Endodermal cell (in vitro differentiated cells): Measurements from ENCODE around the gene ACAP3. TPM values are rescaled to one million over a fixed set of nuclear protein-coding genes. Genes with fewer than 3 reads are reported as not detected.
A peak's percentile ranks its signal among the peaks of the same experiment; 100 is the strongest.

Source experiments
- DNase-seq: peaks from one replicate; pipeline ENCODE4 v3.0.0-alpha.2; 2017
- H3K27ac ChIP-seq: 2 replicates; pipeline ENCODE4 v1.5.1; 2013; ENCODE audit warnings: mild to moderate bottlenecking, low read depth, low read length, moderate library complexity
- H3K27me3 ChIP-seq: 2 replicates; pipeline ENCODE4 v1.6.1; 2013; ENCODE audit warnings: mild to moderate bottlenecking, low read length, moderate library complexity; ENCODE audit not compliant: insufficient read depth, control insufficient read depth, poor library complexity, severe bottlenecking
- H3K36me3 ChIP-seq: 2 replicates; pipeline ENCODE4 v1.7.0; 2013; ENCODE audit warnings: mild to moderate bottlenecking, low read length, moderate library complexity; ENCODE audit not compliant: control insufficient read depth, insufficient read depth
- H3K4me1 ChIP-seq: one replicate; pipeline ENCODE4 v1.7.0; 2013; ENCODE audit warnings: low read length; ENCODE audit not compliant: control insufficient read depth, insufficient read depth
- H3K4me3 ChIP-seq: 2 replicates; pipeline ENCODE4 v1.5.1; 2013; ENCODE audit warnings: mild to moderate bottlenecking, low read length, moderate library complexity
- H3K9ac ChIP-seq: 2 replicates; pipeline ENCODE4 v1.6.1; 2013; ENCODE audit warnings: mild to moderate bottlenecking, low read length, moderate library complexity; ENCODE audit not compliant: poor library complexity, severe bottlenecking; ENCODE audit errors: extremely low read depth
- H3K9me3 ChIP-seq: 2 replicates; pipeline ENCODE4 v1.6.1; 2013; ENCODE audit warnings: mild to moderate bottlenecking, low read length, moderate library complexity; ENCODE audit not compliant: control insufficient read depth
- H3K27ac Mint-ChIP-seq: 2 replicates; pipeline ENCODE4 v1.8.0; 2020; ENCODE audit warnings: mixed read lengths
- H3K27me3 Mint-ChIP-seq: 2 replicates; pipeline ENCODE4 v1.8.0; 2021; ENCODE audit warnings: mild to moderate bottlenecking, mixed read lengths; ENCODE audit not compliant: insufficient read depth
- H3K36me3 Mint-ChIP-seq: 2 replicates; pipeline ENCODE4 v1.8.0; 2020; ENCODE audit warnings: low read depth, mixed read lengths
- H3K4me1 Mint-ChIP-seq: 2 replicates; pipeline ENCODE4 v1.8.0; 2020; ENCODE audit warnings: mixed read lengths
- H3K4me3 Mint-ChIP-seq: 2 replicates; pipeline ENCODE4 v1.8.0; 2020; ENCODE audit warnings: mild to moderate bottlenecking, moderate library complexity, mixed read lengths
- H3K9me3 Mint-ChIP-seq: 2 replicates; pipeline ENCODE4 v1.8.0; 2020; ENCODE audit warnings: mild to moderate bottlenecking, mixed read lengths
- CTCF ChIP-seq: fragments of 200-600 bp; sonication (generic); conservative IDR thresholded peaks from 2 replicates; pipeline ENCODE4 v1.5.0; 2021; ENCODE audit warnings: antibody characterized with exemption, mild to moderate bottlenecking
- WGBS, 2 experiments: methylation state at CpG; one replicate each; pipeline versions ENCODE4 v1.1.5 to v1.1.7; 2013; ENCODE audit warnings: missing lambda C conversion rate in 2 of 2, mixed read lengths in 1 of 2; ENCODE audit not compliant: insufficient coverage in 1 of 2, insufficient read length in 1 of 2; 5-methylcytosine and 5-hydroxymethylcytosine counted together
- total RNA-seq, 2 donors: library from RNA; stranded (reverse); fragmentation: NEBNext Ultra II Directional in 1 of 2; extraction: Animal tissue kit (Norgen Biotek cat#: 25700) in 1 of 2; gene quantifications; 2 replicates in 1 of 2; 3 replicates in 1 of 2; pipeline ENCODE4 v1.2.1, GENCODE V29; 2021

The ACAP3 gene
- total RNA-seq, 2 donors from 2014 or later, result 36.8 to 43.5 TPM

- Histone ChIP-seq H3K9me3 (no peaks in the 10 kb centered on the region), H3K27ac (no peak overlapping the region), H3K4me1 (peaks cover 3% of the 10 kb centered on the region), H3K36me3 (peaks cover 7% of the 10 kb centered on the region), H3K9ac (no peak overlapping the region), H3K4me3 (no peak overlapping the region), H3K27me3 (no peaks in the 10 kb centered on the region)
- Mint-ChIP-seq H3K27ac (no peak overlapping the region), H3K36me3 (no peaks in the 10 kb centered on the region), H3K9me3 (no peaks in the 10 kb centered on the region), H3K4me3 (no peak overlapping the region), H3K27me3 (peaks cover 9% of the 10 kb centered on the region), H3K4me1 (peaks cover 10% of the 10 kb centered on the region)
- WGBS, 2 experiments, result 50 to 56% methylated on average over 2 to 5 of the region's 5 CpGs
- no peak for TF ChIP-seq CTCF
- DNase-seq, result no peak
Observed at GRCh38 chr1:1352786-1353388, 45.2 kb upstream of the ACAP3 start.

- peak overlapping the region; percentile 68 for H3K27ac ChIP-seq
Observed at GRCh38 chr1:1351511-1352427, 44.0 kb upstream of the ACAP3 start.

More at GRCh38 chr1:1351511-1352427, 44.0 kb upstream of the ACAP3 start:
- peaks cover 8% of the 10 kb centered on the region for H3K4me1 ChIP-seq
- TF ChIP-seq CTCF, result no peak
- H3K4me3 ChIP-seq, result no peak overlapping the region
- peaks cover 7% of the 10 kb centered on the region for H3K36me3 ChIP-seq
- H3K9ac ChIP-seq, result no peak overlapping the region
- Mint-ChIP-seq H3K36me3 (no peaks in the 10 kb centered on the region), H3K27me3 (peaks cover 9% of the 10 kb centered on the region), H3K27ac (peak overlapping the region; percentile 67), H3K4me1 (peaks cover 10% of the 10 kb centered on the region), H3K9me3 (no peaks in the 10 kb centered on the region), H3K4me3 (peak overlapping the region; percentile 42)
- 69 to 72% methylated on average over 17 to 28 of the region's 29 CpGs for WGBS, 2 experiments
- H3K27me3 ChIP-seq, result no peaks in the 10 kb centered on the region
- DNase-seq, result peak; percentile 59
- no peaks in the 10 kb centered on the region for H3K9me3 ChIP-seq
